Measurements from ENCODE around the gene ZC3H11A. TPM values are rescaled to one million over a fixed set of nuclear protein-coding genes. Genes with fewer than 3 reads are reported as not detected.

The ZC3H11A gene
- total and polyA plus RNA-seq, 2 of the 13 experiments (the other 11 are each of a cell fraction or from before 2014, with no cell fraction given) = 56.9 to 59.7 TPM

GRCh38 chr1:203769505-203770343, 25.7 kb upstream of the ZC3H11A start (continued):
- TF ChIP-seq, protein P1, sequence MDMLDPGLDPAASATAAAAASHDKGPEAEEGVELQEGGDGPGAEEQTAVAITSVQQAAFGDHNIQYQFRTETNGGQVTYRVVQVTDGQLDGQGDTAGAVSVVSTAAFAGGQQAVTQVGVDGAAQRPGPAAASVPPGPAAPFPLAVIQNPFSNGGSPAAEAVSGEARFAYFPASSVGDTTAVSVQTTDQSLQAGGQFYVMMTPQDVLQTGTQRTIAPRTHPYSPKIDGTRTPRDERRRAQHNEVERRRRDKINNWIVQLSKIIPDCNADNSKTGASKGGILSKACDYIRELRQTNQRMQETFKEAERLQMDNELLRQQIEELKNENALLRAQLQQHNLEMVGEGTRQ (IDR thresholded peaks at IDR 0.05; ENCODE audit: low read depth, low read length) = no peak
- TF ChIP-seq, protein P1 (CRISPR knock-in tag; IDR thresholded peaks at IDR 0.05; ENCODE audit: borderline replicate concordance) = no peak
- no peak for TF ChIP-seq ZNF644 (CRISPR knock-in tag; IDR thresholded peaks at IDR 0.05; ENCODE audit: low read depth)
- TF ChIP-seq ZMYM2 (CRISPR knock-in tag; IDR thresholded peaks at IDR 0.05) = no peak
- TF ChIP-seq THAP8 (CRISPR knock-in tag; IDR thresholded peaks at IDR 0.05; ENCODE audit: borderline replicate concordance) = no peak
- TF ChIP-seq HMGXB3 (CRISPR knock-in tag; IDR thresholded peaks at IDR 0.05; ENCODE audit: borderline replicate concordance) = no peak
- no peak for TF ChIP-seq RELA (CRISPR knock-in tag; IDR thresholded peaks at IDR 0.05)
- no peak for TF ChIP-seq ZNF567 (CRISPR knock-in tag; IDR thresholded peaks at IDR 0.05; ENCODE audit: borderline replicate concordance)
- TF ChIP-seq SNAI1 (CRISPR knock-in tag; IDR thresholded peaks at IDR 0.05; ENCODE audit: borderline replicate concordance) = no peak
- no peak for TF ChIP-seq HDAC6 (IDR thresholded peaks at IDR 0.05; ENCODE audit: low read depth, low read length)
- TF ChIP-seq, protein P2, sequence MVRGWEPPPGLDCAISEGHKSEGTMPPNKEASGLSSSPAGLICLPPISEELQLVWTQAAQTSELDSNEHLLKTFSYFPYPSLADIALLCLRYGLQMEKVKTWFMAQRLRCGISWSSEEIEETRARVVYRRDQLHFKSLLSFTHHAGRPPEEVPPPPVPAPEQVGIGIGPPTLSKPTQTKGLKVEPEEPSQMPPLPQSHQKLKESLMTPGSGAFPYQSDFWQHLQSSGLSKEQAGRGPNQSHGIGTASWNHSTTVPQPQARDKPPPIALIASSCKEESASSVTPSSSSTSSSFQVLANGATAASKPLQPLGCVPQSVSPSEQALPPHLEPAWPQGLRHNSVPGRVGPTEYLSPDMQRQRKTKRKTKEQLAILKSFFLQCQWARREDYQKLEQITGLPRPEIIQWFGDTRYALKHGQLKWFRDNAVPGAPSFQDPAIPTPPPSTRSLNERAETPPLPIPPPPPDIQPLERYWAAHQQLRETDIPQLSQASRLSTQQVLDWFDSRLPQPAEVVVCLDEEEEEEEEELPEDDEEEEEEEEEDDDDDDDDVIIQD (CRISPR knock-in tag; IDR thresholded peaks at IDR 0.05; ENCODE audit: low read depth) = no peak
- TF ChIP-seq ZNF660 (CRISPR knock-in tag; IDR thresholded peaks at IDR 0.05; ENCODE audit: borderline replicate concordance, low read depth) = no peak
- TF ChIP-seq IRX3 (CRISPR knock-in tag; IDR thresholded peaks at IDR 0.05; ENCODE audit: borderline replicate concordance, low read depth) = no peak
- TF ChIP-seq KMT2A (CRISPR knock-in tag; IDR thresholded peaks at IDR 0.05) = no peak
- no peak for TF ChIP-seq CREB1 (IDR thresholded peaks at IDR 0.05)
- TF ChIP-seq CREB1 (CRISPR knock-in tag; IDR thresholded peaks at IDR 0.05) = peak; percentile 30; the same call in 1 of the 2 replicates
- TF ChIP-seq CEBPG (CRISPR knock-in tag; IDR thresholded peaks at IDR 0.05) = peak; percentile 61
- TF ChIP-seq ZFX (CRISPR knock-in tag; IDR thresholded peaks at IDR 0.05; ENCODE audit: low read depth) = no peak
- no peak for TF ChIP-seq ZIK1 (CRISPR knock-in tag; IDR thresholded peaks at IDR 0.05; ENCODE audit: borderline replicate concordance, low read depth)
- TF ChIP-seq, protein P3, sequence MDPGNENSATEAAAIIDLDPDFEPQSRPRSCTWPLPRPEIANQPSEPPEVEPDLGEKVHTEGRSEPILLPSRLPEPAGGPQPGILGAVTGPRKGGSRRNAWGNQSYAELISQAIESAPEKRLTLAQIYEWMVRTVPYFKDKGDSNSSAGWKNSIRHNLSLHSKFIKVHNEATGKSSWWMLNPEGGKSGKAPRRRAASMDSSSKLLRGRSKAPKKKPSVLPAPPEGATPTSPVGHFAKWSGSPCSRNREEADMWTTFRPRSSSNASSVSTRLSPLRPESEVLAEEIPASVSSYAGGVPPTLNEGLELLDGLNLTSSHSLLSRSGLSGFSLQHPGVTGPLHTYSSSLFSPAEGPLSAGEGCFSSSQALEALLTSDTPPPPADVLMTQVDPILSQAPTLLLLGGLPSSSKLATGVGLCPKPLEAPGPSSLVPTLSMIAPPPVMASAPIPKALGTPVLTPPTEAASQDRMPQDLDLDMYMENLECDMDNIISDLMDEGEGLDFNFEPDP (CRISPR knock-in tag; conservative IDR thresholded peaks at IDR 0.05) = no peak
